ENCODE data around the gene CDK10.

CDK10 gene

DNA sequence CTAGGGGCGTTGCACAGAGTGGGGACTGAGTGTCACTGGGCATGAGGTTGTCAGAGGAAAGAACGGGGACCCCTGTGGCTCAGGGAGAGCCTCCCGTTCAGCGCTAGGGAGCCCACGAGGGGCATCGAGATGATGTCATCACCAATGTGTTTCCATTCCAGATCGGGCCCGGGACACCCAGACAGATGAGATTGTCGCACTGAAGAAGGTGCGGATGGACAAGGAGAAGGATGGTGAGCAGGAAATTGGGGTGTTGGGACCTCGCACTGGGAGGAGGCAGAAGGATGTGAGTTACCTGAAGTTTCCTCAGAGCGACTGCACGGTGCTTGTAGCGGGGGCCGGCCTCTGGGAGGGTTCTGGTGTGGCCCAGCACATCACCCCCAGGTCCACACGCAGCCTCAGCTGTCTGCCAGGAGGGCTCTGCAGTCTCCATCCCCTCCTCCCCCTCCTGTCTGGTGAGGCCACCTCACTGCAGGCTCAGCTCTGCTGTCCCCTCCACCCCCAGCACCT, 4.0 kb downstream of the CDK10 start:
- no peak for TF ChIP-seq POLR2AphosphoS5 (IDR thresholded peaks at IDR 0.05; ENCODE audit: low read depth)
- TF ChIP-seq, protein P1, sequence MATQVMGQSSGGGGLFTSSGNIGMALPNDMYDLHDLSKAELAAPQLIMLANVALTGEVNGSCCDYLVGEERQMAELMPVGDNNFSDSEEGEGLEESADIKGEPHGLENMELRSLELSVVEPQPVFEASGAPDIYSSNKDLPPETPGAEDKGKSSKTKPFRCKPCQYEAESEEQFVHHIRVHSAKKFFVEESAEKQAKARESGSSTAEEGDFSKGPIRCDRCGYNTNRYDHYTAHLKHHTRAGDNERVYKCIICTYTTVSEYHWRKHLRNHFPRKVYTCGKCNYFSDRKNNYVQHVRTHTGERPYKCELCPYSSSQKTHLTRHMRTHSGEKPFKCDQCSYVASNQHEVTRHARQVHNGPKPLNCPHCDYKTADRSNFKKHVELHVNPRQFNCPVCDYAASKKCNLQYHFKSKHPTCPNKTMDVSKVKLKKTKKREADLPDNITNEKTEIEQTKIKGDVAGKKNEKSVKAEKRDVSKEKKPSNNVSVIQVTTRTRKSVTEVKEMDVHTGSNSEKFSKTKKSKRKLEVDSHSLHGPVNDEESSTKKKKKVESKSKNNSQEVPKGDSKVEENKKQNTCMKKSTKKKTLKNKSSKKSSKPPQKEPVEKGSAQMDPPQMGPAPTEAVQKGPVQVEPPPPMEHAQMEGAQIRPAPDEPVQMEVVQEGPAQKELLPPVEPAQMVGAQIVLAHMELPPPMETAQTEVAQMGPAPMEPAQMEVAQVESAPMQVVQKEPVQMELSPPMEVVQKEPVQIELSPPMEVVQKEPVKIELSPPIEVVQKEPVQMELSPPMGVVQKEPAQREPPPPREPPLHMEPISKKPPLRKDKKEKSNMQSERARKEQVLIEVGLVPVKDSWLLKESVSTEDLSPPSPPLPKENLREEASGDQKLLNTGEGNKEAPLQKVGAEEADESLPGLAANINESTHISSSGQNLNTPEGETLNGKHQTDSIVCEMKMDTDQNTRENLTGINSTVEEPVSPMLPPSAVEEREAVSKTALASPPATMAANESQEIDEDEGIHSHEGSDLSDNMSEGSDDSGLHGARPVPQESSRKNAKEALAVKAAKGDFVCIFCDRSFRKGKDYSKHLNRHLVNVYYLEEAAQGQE (IDR thresholded peaks at IDR 0.05; ENCODE audit: insufficient replicate concordance, low read depth), result no peak
- no peak for TF ChIP-seq CTCF (IDR thresholded peaks at IDR 0.05; ENCODE audit: insufficient read depth, low read length)
- TF ChIP-seq GABPA (IDR thresholded peaks at IDR 0.05; ENCODE audit: low read depth), result no peak
- TF ChIP-seq SPI1 (IDR thresholded peaks at IDR 0.05; ENCODE audit: borderline replicate concordance, low read depth), result no peak
- H3K27ac ChIP-seq (replicated peaks), result no peak overlapping the region
- H3K4me3 ChIP-seq (replicated peaks; ENCODE audit: insufficient read depth, low read length), result no peak overlapping the region
- H3K27me3 ChIP-seq (ENCODE audit: insufficient read depth, poor library complexity, severe bottlenecking), result no peaks in the 10 kb centered on the region
- DNase-seq (ENCODE audit: low read depth in 1 of 2, low spot score in 1 of 2), result no peak

- Histone ChIP-seq H3K27ac (replicated peaks) (no peak overlapping the region), H3K4me3 (replicated peaks; ENCODE audit: insufficient read depth, low read length) (no peak overlapping the region), H3K27me3 (ENCODE audit: insufficient read depth, poor library complexity, severe bottlenecking) (no peaks in the 10 kb centered on the region)
- DNase-seq (ENCODE audit: low read depth in 1 of 2, low spot score in 1 of 2), result no peak
- TF ChIP-seq SPI1 (IDR thresholded peaks at IDR 0.05; ENCODE audit: borderline replicate concordance, low read depth) (no peak), GABPA (IDR thresholded peaks at IDR 0.05; ENCODE audit: low read depth) (no peak), CTCF (IDR thresholded peaks at IDR 0.05; ENCODE audit: insufficient read depth, low read length) (no peak), POLR2AphosphoS5 (IDR thresholded peaks at IDR 0.05; ENCODE audit: low read depth) (no peak)
- TF ChIP-seq, protein P1 (IDR thresholded peaks at IDR 0.05; ENCODE audit: insufficient replicate concordance, low read depth), result no peak
Observed at GRCh38 chr16:89691231-89691985, 4.9 kb downstream of the CDK10 start.

DNA sequence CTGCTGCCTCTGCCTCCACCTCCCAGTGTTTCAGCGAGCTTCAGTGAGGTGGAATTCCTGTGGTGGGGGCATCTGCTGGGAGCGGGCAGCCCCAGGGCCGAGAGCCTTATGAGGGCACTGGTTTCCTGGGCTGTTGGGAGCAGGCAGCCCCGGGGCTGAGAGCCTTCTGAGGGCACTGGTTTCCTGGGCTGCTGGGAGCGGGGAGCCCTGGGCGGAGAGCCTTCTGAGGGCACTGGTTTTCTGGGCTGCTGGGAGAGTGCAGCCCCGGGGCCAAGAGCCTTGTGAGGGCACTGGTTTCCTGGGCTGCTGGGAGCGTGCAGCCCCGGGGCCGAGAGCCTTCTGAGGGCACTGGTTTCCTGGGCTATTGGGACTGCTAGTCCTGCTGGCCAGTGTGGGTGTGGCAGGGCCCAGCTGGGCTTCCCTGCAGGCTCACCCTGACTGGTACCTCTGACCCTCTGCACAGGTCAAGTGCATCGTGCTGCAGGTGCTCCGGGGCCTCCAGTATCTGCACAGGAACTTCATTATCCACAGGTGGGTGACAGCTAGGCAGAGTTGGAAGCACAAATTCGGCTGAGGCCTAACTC, 5.6 kb downstream of the CDK10 start:
- Histone ChIP-seq H3K4me3 (replicated peaks; ENCODE audit: insufficient read depth, low read length) (no peak overlapping the region), H3K27ac (replicated peaks) (no peak overlapping the region), H3K27me3 (ENCODE audit: insufficient read depth, poor library complexity, severe bottlenecking) (no peaks in the 10 kb centered on the region)
- no peak for DNase-seq (ENCODE audit: low read depth in 1 of 2, low spot score in 1 of 2)
- TF ChIP-seq GABPA (IDR thresholded peaks at IDR 0.05; ENCODE audit: low read depth), result no peak
- TF ChIP-seq, protein P1 (IDR thresholded peaks at IDR 0.05; ENCODE audit: insufficient replicate concordance, low read depth), result no peak
